Vagina (tissue), 2 donors: ENCODE data around the gene HSPE1.
"Not testable (repeated sequence)": the region's sequence is repeated elsewhere in the genome, so short reads cannot be mapped to it uniquely, and the experiment has no call there.

Experiments used
- POLR2A ChIP-seq, 2 donors: fragments of 450-650 bp; IDR thresholded peaks; one replicate each; pipeline ENCODE4 v1.6.1; 2017; ENCODE audit warnings: antibody characterized with exemption in 2 of 2, mild to moderate bottlenecking in 2 of 2, moderate library complexity in 2 of 2
- POLR2AphosphoS5 ChIP-seq, 2 donors: sonication (generic); formaldehyde crosslinking; IDR thresholded peaks; one replicate each; pipeline ENCODE4 v1.9.0; 2017; ENCODE audit warnings: antibody characterized with exemption in 2 of 2, mild to moderate bottlenecking in 2 of 2, low read depth in 1 of 2; ENCODE audit not compliant: insufficient read depth in 1 of 2
- TF ChIP-seq, protein P1 (sequence below), 3 experiments: fragments of 450-650 bp in 2 of 3; fragments of 200-600 bp in 1 of 3; sonication (generic) in 1 of 3; IDR thresholded peaks; one replicate each; pipeline ENCODE4 v1.5.1; 2017 to 2019; ENCODE audit warnings: antibody characterized with exemption in 3 of 3, mild to moderate bottlenecking in 2 of 3, moderate library complexity in 2 of 3

DNA sequence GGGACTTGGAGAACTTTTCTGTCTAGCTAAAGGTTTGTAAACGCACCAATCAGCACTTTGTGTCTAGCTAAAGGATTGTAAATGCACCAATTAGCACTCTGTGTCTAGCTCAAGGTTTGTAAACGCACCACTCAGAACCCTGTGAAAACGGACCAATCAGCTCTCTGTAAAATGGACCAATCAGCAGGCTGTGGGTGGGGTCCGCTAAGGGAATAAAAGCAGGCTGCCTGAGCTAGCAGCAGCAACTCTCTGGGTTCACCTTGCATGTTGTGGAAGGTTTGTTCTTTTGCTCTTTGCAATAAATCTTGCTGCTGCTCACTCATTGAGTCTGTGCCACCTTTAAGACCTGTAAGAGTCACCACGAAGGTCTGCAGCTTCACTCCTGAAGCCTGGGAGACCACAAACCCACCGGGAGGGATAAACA, 49.2 kb upstream of the HSPE1 start:
- TF ChIP-seq, protein P1, sequence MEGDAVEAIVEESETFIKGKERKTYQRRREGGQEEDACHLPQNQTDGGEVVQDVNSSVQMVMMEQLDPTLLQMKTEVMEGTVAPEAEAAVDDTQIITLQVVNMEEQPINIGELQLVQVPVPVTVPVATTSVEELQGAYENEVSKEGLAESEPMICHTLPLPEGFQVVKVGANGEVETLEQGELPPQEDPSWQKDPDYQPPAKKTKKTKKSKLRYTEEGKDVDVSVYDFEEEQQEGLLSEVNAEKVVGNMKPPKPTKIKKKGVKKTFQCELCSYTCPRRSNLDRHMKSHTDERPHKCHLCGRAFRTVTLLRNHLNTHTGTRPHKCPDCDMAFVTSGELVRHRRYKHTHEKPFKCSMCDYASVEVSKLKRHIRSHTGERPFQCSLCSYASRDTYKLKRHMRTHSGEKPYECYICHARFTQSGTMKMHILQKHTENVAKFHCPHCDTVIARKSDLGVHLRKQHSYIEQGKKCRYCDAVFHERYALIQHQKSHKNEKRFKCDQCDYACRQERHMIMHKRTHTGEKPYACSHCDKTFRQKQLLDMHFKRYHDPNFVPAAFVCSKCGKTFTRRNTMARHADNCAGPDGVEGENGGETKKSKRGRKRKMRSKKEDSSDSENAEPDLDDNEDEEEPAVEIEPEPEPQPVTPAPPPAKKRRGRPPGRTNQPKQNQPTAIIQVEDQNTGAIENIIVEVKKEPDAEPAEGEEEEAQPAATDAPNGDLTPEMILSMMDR (IDR thresholded peaks at IDR 0.05): not testable (repeated sequence)
- TF ChIP-seq POLR2AphosphoS5 (IDR thresholded peaks at IDR 0.05; ENCODE audit: insufficient read depth in 1 of 2, low read depth in 1 of 2); POLR2A (IDR thresholded peaks at IDR 0.05): not testable (repeated sequence)
